DMS53 (cell line): Measurements from ENCODE around the gene JUND.

Source experiments
- DNase-seq: peaks from one replicate; lab custom pipeline; 2025; lab: John Stamatoyannopoulos, UW

Gene JUND

DNA sequence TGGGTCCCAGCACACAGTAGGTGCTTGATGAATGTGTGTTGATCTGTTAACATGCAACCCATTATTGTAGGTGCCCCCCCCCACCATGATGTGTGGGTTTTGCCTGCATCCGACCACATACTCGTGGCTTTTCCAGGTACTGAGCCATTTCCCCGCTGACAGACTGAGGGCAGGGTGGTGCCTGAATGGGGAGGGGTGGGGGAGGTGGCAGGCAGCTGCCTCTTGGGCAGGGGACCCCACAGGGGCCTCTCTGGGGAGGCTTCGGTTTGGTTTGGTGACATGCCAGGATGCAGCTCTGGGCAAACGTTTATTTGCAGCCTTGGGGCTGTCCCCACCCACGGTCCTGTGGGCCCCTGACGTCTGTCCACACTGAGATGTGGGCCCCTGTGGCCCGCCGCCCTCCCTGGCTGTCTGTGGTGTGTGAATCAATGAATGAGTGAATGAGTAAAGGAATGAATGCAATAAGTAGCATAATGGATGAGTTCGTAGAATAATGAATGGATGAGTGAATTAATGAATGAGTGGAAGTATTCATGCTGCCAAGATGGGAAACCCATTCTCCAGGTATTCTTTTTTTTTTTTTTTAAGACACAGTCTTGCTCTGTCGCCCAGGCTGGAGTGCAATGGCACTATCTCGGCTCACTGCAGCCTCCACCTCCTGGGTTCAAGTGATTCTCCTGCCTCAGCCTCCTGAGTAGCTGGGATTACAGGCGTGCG is 9.0 kb upstream of the JUND start:
- DNase-seq = no peak

DNA sequence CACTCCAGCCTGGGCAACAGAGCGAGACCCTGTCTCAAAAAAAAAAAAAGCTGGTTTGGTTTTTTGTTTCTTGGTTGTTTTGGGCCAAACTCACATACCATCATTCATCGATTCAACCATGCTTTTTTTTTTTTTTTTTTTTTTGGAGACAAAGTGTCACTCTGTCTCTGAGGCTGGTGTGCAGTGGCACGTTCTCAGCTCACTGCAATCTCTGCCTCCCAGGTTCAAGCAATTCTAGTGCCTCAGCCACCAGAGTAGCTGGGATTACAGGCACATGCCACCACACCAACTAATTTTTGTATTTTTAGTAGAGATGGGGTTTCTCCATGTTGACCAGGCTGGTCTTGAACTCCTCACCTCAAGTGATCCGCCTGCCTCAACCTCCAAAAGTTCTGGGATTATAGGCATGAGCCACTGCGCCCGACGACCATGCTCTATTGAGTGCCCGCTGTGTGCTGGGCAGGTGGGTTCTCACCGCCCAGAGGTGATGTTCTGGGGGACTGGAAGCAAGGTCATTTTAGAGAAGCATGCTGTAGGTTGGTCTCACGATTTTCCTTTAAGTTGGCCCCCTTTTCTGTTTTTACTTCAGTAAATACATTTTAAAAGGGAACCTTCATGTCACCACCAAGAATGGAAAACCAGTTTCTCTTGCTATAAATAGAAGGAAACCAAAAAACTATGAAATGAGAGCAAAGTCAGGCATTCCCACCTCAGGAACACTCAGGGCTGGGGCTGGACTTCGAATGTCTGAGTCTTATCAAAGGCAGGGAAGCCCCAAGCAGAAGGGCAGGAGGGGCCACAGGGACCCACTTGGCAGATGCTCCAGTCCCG is 8.3 kb upstream of the JUND start:
- no peak for DNase-seq

- no peak for DNase-seq
Measured at GRCh38 chr19:18287836-18288772, 6.7 kb upstream of the JUND start.

- no peak for DNase-seq
Measured at GRCh38 chr19:18286973-18287635, 5.7 kb upstream of the JUND start.

- DNase-seq = no peak
Measured at GRCh38 chr19:18284712-18285360, 3.4 kb upstream of the JUND start.

GRCh38 chr19:18283338-18283737 is 1.9 kb upstream of the JUND start:
- DNase-seq = no peak

DNA sequence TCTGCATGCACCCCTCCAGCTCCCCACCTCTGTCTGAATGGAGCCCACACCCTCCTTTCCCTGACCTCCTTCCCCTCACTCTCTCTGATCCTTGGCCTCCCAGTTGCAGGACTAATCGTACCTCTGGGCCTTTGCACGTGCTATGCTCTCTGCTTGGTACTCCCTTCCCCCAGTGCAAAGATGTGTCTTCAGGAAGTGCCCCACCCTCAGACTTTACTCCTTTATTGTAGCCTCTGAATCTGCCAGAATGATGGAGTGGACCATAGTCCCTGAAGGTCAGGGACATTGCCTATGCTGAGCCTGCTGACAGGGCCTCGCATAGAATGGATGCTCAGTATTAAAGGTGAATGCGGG is 1.3 kb upstream of the JUND start:
- no peak for DNase-seq

DNA sequence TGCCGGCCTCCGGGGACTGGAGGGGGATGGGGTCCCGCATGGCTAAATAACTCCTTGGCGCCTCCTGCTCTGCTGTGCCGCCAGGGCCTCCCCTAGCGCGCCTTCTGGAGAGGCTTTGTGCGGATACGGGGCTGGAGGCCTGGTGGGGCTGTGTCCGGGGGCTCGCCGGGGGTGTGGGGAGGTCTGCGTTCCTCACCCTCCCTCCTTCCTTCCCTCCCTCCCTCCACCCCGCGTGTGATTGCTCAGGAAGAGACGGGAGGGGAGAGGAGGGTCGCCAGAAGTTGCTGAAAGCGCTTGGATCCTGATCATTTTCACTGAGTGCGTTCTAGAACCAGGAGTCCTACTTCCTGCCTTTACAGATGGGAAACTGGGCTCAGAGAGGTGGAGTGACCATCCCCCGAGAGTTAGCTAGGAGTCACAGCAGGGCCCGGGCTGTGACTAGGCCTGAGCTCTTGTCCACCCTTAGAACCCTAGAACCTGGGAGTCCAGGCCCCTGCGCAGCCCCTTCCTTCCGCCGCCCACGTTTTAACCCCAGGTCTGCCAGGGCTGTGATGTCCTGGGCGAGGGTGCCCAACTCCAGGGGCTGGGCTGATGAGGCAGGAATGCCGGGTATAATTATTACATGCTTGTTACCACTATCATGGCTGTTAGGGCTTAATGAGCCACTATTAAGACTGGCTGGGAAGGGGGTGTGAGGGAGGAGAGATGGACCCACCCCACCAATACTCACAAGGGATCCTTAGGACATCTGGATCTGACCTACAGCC is 782 bp upstream of the JUND start:
- peak; percentile 86 for DNase-seq

DNA sequence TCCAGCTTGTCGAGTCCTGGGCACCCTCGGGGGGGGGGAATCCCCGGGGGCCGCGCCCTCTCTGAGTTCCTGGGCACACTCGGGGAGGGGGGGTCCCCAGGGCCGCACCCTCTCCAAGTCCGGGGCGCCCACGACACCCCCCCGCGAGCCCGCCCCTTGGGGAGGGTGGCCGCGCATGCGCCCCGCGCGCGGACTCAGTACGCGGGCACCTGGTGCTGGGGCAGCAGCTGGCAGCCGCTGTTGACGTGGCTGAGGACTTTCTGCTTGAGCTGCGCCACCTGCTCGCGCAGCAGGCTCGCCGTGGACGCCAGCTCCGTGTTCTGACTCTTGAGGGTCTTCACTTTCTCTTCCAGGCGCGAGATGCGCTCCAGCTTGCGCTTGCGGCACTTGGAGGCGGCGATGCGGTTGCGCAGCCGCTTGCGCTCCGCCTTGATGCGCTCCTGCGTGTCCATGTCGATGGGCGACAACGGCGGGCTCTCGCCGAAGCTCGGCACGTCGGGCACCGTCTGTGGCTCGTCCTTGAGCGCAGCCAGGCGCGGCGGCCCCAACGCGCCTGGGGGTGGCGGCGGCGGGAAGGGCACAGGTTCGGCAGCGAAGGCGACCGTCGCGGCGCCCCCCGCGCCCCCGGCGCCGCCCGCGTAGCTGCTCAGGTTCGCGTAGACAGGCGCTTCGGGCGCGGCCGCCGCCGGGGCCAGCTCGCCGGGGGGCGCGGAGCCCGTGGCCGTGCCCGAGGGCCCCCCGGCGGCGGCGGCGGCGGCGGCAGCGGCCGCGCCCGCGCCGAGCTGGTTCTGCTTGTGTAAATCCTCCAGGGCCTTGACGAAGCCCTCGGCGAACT is 958 bp downstream of the JUND start:
- peak; percentile 90 for DNase-seq

GRCh38 chr19:18279516-18280246 is 1.7 kb downstream of the JUND start:
- DNase-seq = peak; percentile 92

GRCh38 chr19:18279266-18279515 is 2.2 kb downstream of the JUND start:
- no peak for DNase-seq

GRCh38 chr19:18278521-18279265 is 2.7 kb downstream of the JUND start:
- DNase-seq = peak; percentile 55

- peak; percentile 88 for DNase-seq
Measured at GRCh38 chr19:18274781-18275356, 6.6 kb downstream of the JUND start.

GRCh38 chr19:18274219-18274780 is 7.1 kb downstream of the JUND start, which contains the start of gene IQCN:
IQCN (minus strand) TSS chr19:18274452; CDS start chr19:18269478, 4,974 bp downstream.
- peak; percentile 57 for DNase-seq

- no peak for DNase-seq
Measured at GRCh38 chr19:18273561-18274218, 7.7 kb downstream of the JUND start.

DNA sequence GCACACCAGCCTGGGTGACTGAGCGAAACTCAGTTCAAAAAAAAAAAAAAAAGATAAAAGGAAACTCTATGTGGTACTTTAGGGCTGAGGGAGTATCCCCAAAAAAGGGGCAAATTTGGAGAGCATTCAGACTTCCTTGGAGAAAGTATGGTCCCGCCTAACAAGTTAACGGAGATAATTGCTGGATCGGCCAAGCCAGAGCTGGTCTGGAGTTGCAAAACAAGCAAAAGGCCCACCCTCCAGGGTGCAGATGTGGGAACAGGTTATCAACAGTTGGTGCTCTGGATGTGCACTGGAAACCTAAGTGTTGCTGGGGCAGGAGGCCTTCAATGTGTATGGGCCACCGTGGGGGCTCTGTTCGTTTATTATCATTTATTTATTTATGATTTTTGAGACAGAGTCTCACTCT is 10.0 kb downstream of the JUND start:
- DNase-seq = peak; percentile 32

DNA sequence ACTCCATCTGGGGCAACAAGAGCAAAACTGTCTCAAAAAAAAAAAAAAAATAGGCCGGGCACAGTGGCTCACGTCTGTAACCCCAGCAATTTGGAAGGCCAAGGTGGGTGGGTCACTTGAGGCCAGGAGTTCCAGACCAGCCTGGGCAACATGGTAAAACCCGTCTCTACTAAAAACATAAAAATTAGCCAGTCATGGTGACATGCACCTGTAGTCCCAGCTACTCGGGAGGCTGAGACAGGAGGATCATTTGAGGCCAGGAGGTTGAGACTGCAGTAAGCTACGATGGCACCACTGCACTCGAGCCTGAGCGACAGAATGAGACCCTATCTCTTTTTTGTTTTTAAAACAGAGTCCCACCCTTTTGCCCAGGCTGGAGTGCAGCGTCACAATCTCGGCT is 11.1 kb downstream of the JUND start:
- no peak for DNase-seq
